Vagina (tissue), 2 donors: ENCODE measurements around the gene CA5B. TPM values are rescaled to one million over a fixed set of nuclear protein-coding genes. Genes with fewer than 3 reads are reported as not detected.
A peak's percentile ranks its signal among the peaks of the same experiment; 100 is the strongest.
"Not testable (repeated sequence)": the region's sequence is repeated elsewhere in the genome, so short reads cannot be mapped to it uniquely, and the experiment has no call there.

ENCODE experiments used
- DNase-seq, 2 donors: peaks; one replicate each; pipeline ENCODE4 v3.0.0-alpha.2; 2017; ENCODE audit errors: extremely low spot score in 2 of 2
- H3K27ac ChIP-seq: fragments of 200-600 bp; sonication (generic); one replicate; pipeline ENCODE4 v1.5.1; 2019
- H3K27me3 ChIP-seq: fragments of 200-600 bp; sonication (generic); one replicate; pipeline ENCODE4 v1.5.1; 2019
- H3K36me3 ChIP-seq, 2 donors: fragments of 200-600 bp; sonication (generic); one replicate each; pipeline ENCODE4 v1.5.1; 2017 to 2019
- H3K4me1 ChIP-seq: fragments of 200-600 bp; sonication (generic); one replicate; pipeline ENCODE4 v1.5.1; 2019
- H3K4me3 ChIP-seq, 2 donors: fragments of 200-600 bp; sonication (generic); 1 replicate in 1 of 2; 2 replicates in 1 of 2; pipeline ENCODE4 v1.5.1; 2016 to 2019
- H3K9me3 ChIP-seq: fragments of 200-600 bp; sonication (generic); one replicate; pipeline ENCODE4 v1.5.1; 2019
- CTCF ChIP-seq, 3 experiments: fragments of 450-650 bp in 2 of 3; fragments of 200-600 bp in 1 of 3; sonication (generic) in 1 of 3; IDR thresholded peaks; one replicate each; pipeline ENCODE4 v1.5.1; 2017 to 2019; ENCODE audit warnings: antibody characterized with exemption in 3 of 3, mild to moderate bottlenecking in 2 of 3, moderate library complexity in 2 of 3
- POLR2A ChIP-seq, 2 donors: fragments of 450-650 bp; IDR thresholded peaks; one replicate each; pipeline ENCODE4 v1.6.1; 2017; ENCODE audit warnings: antibody characterized with exemption in 2 of 2, mild to moderate bottlenecking in 2 of 2, moderate library complexity in 2 of 2
- POLR2AphosphoS5 ChIP-seq, 2 donors: sonication (generic); formaldehyde crosslinking; IDR thresholded peaks; one replicate each; pipeline ENCODE4 v1.9.0; 2017; ENCODE audit warnings: antibody characterized with exemption in 2 of 2, mild to moderate bottlenecking in 2 of 2, low read depth in 1 of 2; ENCODE audit not compliant: insufficient read depth in 1 of 2
- intact Hi-C: fragments of 100-400 bp; cut with DNase I; formaldehyde crosslinking; loops from one replicate; pipeline ENCODE4 v1.15.1; 2023
- total RNA-seq: library from RNA; depleted of rRNA; stranded (reverse); fragments of >200 nt; gene quantifications from one replicate; pipeline ENCODE4 v1.2.3, GENCODE V29; 2016

Gene CA5B
- total RNA-seq, 1 donor from 2014 or later: 24.6 TPM

GRCh38 chrX:15724911-15725310, 13.2 kb upstream of the CA5B start:
- Histone ChIP-seq H3K4me1 (no peaks in the 10 kb centered on the region), H3K9me3 (no peaks in the 10 kb centered on the region), H3K4me3 (no peak overlapping the region), H3K27me3 (no peaks in the 10 kb centered on the region), H3K27ac (no peak overlapping the region), H3K36me3 (no peaks in the 10 kb centered on the region)
- intact Hi-C loops: no loop called here
- DNase-seq: no peak
- TF ChIP-seq POLR2A (IDR thresholded peaks at IDR 0.05): no peak
- no peak for TF ChIP-seq POLR2AphosphoS5 (IDR thresholded peaks at IDR 0.05; ENCODE audit: insufficient read depth in 1 of 2, low read depth in 1 of 2)
- TF ChIP-seq CTCF (IDR thresholded peaks at IDR 0.05): no peak

DNA sequence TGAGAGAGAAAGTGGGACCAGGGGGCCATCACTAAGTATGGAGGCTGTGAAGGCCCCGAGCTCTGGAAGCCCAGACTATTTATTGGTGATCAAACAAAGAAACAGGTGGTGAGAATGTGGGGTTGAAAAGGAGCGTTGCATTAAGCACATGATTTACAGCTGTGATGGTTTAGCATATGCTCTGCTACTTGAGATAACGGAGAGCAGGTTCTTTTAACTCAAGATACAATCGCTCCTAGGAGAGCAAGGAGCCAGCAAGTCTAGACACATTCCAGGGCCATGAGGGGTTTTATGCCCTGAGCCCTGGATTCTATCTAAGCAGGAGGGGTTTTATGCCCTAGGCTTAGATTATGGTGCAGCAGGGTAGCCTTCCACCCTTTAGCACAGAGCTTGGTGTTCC, 6.7 kb upstream of the CA5B start:
- H3K27me3 ChIP-seq, H3K36me3 ChIP-seq, H3K4me3 ChIP-seq, intact Hi-C loops, H3K4me1 ChIP-seq, DNase-seq, H3K9me3 ChIP-seq, H3K27ac ChIP-seq: not testable (repeated sequence)

DNA sequence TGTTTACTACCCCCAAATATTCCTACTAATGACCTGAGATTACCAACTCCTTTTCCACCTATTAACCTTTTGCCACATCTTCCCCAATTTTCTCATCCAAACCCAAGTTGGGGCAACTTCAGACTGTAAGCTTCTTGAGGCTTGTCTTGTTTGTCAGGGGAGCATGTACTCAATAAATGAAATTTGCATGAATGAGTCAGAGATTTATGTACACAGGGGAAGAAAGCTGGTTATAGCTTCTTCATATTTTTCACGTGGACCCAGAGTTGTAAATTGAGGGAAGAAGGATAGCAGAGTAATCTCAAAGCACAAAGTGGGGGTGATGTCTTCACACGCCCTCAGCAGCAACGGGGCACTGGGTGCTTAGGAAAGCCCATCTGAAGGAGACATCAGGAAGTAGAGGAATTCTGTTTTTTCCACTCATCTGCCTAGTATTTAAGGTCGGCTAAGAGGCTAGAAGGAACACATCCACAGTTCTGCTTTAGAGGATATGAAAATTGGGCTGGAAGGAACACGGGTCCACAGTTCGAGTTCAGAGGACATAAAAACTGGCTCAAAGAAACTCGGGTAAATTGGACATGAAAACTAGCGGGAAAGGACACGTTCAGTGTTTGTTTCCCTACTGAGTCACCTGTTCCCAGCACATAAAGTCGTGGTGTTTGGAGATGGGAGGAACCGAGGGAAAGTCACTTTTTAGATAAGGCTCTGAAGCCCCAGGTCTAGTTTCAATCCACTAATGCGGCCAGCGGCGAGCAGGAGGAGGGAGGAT, 696 bp upstream of the CA5B start:
- peaks cover 25% of the 10 kb centered on the region for H3K4me1 ChIP-seq
- H3K27ac ChIP-seq: peak overlapping the region; percentile 57
- peak overlapping the region; percentile 52 to 62 for H3K4me3 ChIP-seq
- H3K9me3 ChIP-seq: no peaks in the 10 kb centered on the region
- TF ChIP-seq POLR2A (IDR thresholded peaks at IDR 0.05) (no peak), CTCF (IDR thresholded peaks at IDR 0.05) (no peak)
- no peaks in the 10 kb centered on the region for H3K36me3 ChIP-seq
- no peak for DNase-seq
- H3K27me3 ChIP-seq: no peaks in the 10 kb centered on the region
- intact Hi-C loops: no loop called here

- H3K4me3 ChIP-seq: no peak overlapping the region
- H3K9me3 ChIP-seq: no peaks in the 10 kb centered on the region
- H3K36me3 ChIP-seq: no peaks in the 10 kb centered on the region
- DNase-seq: no peak
- H3K27me3 ChIP-seq: no peaks in the 10 kb centered on the region
- H3K4me1 ChIP-seq: peaks cover 33% of the 10 kb centered on the region
- H3K27ac ChIP-seq: no peak overlapping the region
- intact Hi-C loops: no loop called here
- TF ChIP-seq POLR2AphosphoS5 (IDR thresholded peaks at IDR 0.05; ENCODE audit: insufficient read depth in 1 of 2, low read depth in 1 of 2) (no peak), POLR2A (IDR thresholded peaks at IDR 0.05) (no peak), CTCF (IDR thresholded peaks at IDR 0.05) (no peak)
Measured at GRCh38 chrX:15739886-15740285, 1.8 kb downstream of the CA5B start.

- no peaks in the 10 kb centered on the region for H3K36me3 ChIP-seq
- TF ChIP-seq POLR2A (IDR thresholded peaks at IDR 0.05): no peak
- H3K9me3 ChIP-seq: no peaks in the 10 kb centered on the region
- H3K4me1 ChIP-seq: peaks cover 23% of the 10 kb centered on the region
- intact Hi-C loops: no loop called here
- DNase-seq: no peak
- H3K27me3 ChIP-seq: no peaks in the 10 kb centered on the region
- H3K4me3 ChIP-seq: no peak overlapping the region
- H3K27ac ChIP-seq: no peak overlapping the region
Measured at GRCh38 chrX:15744181-15744867, 6.3 kb downstream of the CA5B start.

GRCh38 chrX:15745179-15745578, 7.1 kb downstream of the CA5B start:
- Histone ChIP-seq H3K4me1 (peaks cover 24% of the 10 kb centered on the region), H3K27ac (no peak overlapping the region), H3K9me3 (no peaks in the 10 kb centered on the region), H3K27me3 (no peaks in the 10 kb centered on the region), H3K4me3 (no peak overlapping the region), H3K36me3 (no peaks in the 10 kb centered on the region)
- intact Hi-C loops: no loop called here
- no peak for DNase-seq
- TF ChIP-seq POLR2AphosphoS5 (IDR thresholded peaks at IDR 0.05; ENCODE audit: insufficient read depth in 1 of 2, low read depth in 1 of 2) (no peak), POLR2A (IDR thresholded peaks at IDR 0.05) (no peak), CTCF (IDR thresholded peaks at IDR 0.05) (no peak)

GRCh38 chrX:15746651-15747050, 8.6 kb downstream of the CA5B start:
- intact Hi-C loops, DNase-seq, H3K9me3 ChIP-seq, H3K27ac ChIP-seq, H3K36me3 ChIP-seq, H3K27me3 ChIP-seq, H3K4me3 ChIP-seq: not testable (repeated sequence)
- peaks cover 38% of the 10 kb centered on the region for H3K4me1 ChIP-seq
